H1 (cell line): ENCODE data around the gene SLC15A4. TPM values are rescaled to one million over a fixed set of nuclear protein-coding genes. Genes with fewer than 3 reads are reported as not detected.

Experiments used
- CTCF ChIA-PET: fragments of 300-600 bp; sonication (Branson Sonifier 250); formaldehyde crosslinking; loops from one replicate; lab custom pipeline; 2021; ENCODE audit not compliant: partially characterized antibody; lab: Charles Lee
- POLR2A ChIA-PET: fragments of 300-600 bp; sonication (Branson Sonifier 250); formaldehyde crosslinking; loops from one replicate; lab custom pipeline; 2021; ENCODE audit warnings: inconsistent platforms; ENCODE audit not compliant: partially characterized antibody; lab: Charles Lee
- DNase-seq, 2 experiments: peaks; one replicate each; pipeline versions ENCODE4 v3.0.0 to v3.0.0-alpha.2; 2010 to 2022; ENCODE audit warnings: low spot score in 2 of 2, low read depth in 1 of 2, mixed read lengths in 1 of 2
- FAIRE-seq: peaks from 2 replicates; lab custom pipeline; 2011; peaks lifted over from hg19 to GRCh38; lab: Jason Lieb, UNC
- H2AFZ ChIP-seq: 2 replicates; pipeline ENCODE4 v1.8.1; 2012; ENCODE audit warnings: low read length, inconsistent platforms
- H2AK5ac ChIP-seq: 2 replicates; pipeline ENCODE4 v1.6.1; 2013; ENCODE audit warnings: low read depth, low read length
- H2BK120ac ChIP-seq: replicated peaks from 2 replicates; pipeline ENCODE3; 2013; ENCODE audit warnings: low read depth, low read length, inconsistent platforms
- H2BK12ac ChIP-seq: 2 replicates; pipeline ENCODE4 v1.6.1; 2013; ENCODE audit warnings: low read depth, low read length
- H2BK15ac ChIP-seq: 2 replicates; pipeline ENCODE4 v1.6.1; 2013; ENCODE audit warnings: low read length
- H2BK20ac ChIP-seq: 2 replicates; pipeline ENCODE4 v1.6.1; 2013; ENCODE audit warnings: low read length
- H2BK5ac ChIP-seq: 2 replicates; pipeline ENCODE4 v1.6.1; 2013; ENCODE audit warnings: low read depth, low read length
- H3K14ac ChIP-seq: 2 replicates; pipeline ENCODE4 v1.6.1; 2013; ENCODE audit warnings: inconsistent platforms; ENCODE audit not compliant: insufficient read length
- H3K18ac ChIP-seq: 2 replicates; pipeline ENCODE4 v1.6.1; 2013; ENCODE audit warnings: low read length; ENCODE audit errors: extremely low read depth
- H3K23ac ChIP-seq: 2 replicates; pipeline ENCODE4 v1.6.1; 2013; ENCODE audit warnings: inconsistent platforms; ENCODE audit not compliant: insufficient read length
- H3K23me2 ChIP-seq: 2 replicates; pipeline ENCODE4 v1.6.1; 2013; ENCODE audit warnings: low read depth, low read length
- H3K27ac ChIP-seq: 2 replicates; pipeline ENCODE4 v1.6.1; 2011; ENCODE audit warnings: low read depth, low read length, inconsistent platforms
- H3K27me3 ChIP-seq, 4 experiments: replicated peaks in 1 of 4; 1 replicate in 1 of 4; 2 replicates in 3 of 4; pipeline versions ENCODE4 v1.6.1 to v1.8.1; 2011 to 2013; ENCODE audit warnings: low read length in 3 of 4, mild to moderate bottlenecking in 3 of 4, inconsistent platforms in 2 of 4, mixed read lengths in 2 of 4, moderate library complexity in 1 of 4; ENCODE audit not compliant: control insufficient read depth in 3 of 4, insufficient read depth in 3 of 4; ENCODE audit errors: extremely low read depth in 1 of 4
- H3K36me3 ChIP-seq, 4 experiments: 2 replicates each; pipeline versions ENCODE4 v1.6.1 to v1.8.1; 2011 to 2013; ENCODE audit warnings: mild to moderate bottlenecking in 4 of 4, low read length in 3 of 4, moderate library complexity in 2 of 4, control low read depth in 1 of 4, inconsistent platforms in 1 of 4; ENCODE audit not compliant: insufficient read depth in 4 of 4, control insufficient read depth in 2 of 4
- H3K4ac ChIP-seq: replicated peaks from 2 replicates; pipeline ENCODE3; 2013; ENCODE audit warnings: low read length, low read depth, mixed read lengths, inconsistent platforms; ENCODE audit not compliant: insufficient read length
- H3K4me1 ChIP-seq, 4 experiments: replicated peaks in 1 of 4; 1 replicate in 1 of 4; 2 replicates in 3 of 4; pipeline versions ENCODE4 v1.6.1 to v1.8.1; 2011 to 2013; ENCODE audit warnings: low read length in 3 of 4, inconsistent platforms in 2 of 4, mixed read lengths in 1 of 4; ENCODE audit not compliant: insufficient read depth in 4 of 4, control insufficient read depth in 3 of 4
- H3K4me2 ChIP-seq, 2 experiments: 2 replicates each; pipeline versions ENCODE4 v1.6.1 to v1.8.1; 2011 to 2013; ENCODE audit warnings: low read depth in 2 of 2, low read length in 2 of 2, control low read depth in 1 of 2, inconsistent platforms in 1 of 2, mild to moderate bottlenecking in 1 of 2; ENCODE audit not compliant: insufficient read depth in 1 of 2
- H3K4me3 ChIP-seq, 4 experiments: fragments of 200-600, 300-600 bp in 1 of 4; sonication (generic), shearing (Covaris generic), sonication (Bioruptor Twin) in 1 of 4; 2 replicates each; pipeline versions ENCODE4 v1.5.1 to v1.8.1; 2011 to 2016; ENCODE audit warnings: low read length in 4 of 4, low read depth in 3 of 4, control low read depth in 2 of 4, inconsistent platforms in 2 of 4, mild to moderate bottlenecking in 2 of 4, mixed read lengths in 1 of 4, moderate library complexity in 1 of 4; ENCODE audit not compliant: insufficient read depth in 2 of 4; ENCODE audit errors: extremely low read depth in 1 of 4
- H3K56ac ChIP-seq: replicated peaks from 2 replicates; pipeline ENCODE3; 2013; ENCODE audit warnings: low read depth, mild to moderate bottlenecking, mixed read lengths, low read length, inconsistent platforms; ENCODE audit not compliant: insufficient read length
- H3K79me1 ChIP-seq: 2 replicates; pipeline ENCODE4 v1.6.1; 2013; ENCODE audit warnings: low read depth, low read length, control low read depth
- H3K79me2 ChIP-seq, 2 experiments: 2 replicates each; pipeline versions ENCODE4 v1.6.1 to v1.8.1; 2012 to 2013; ENCODE audit warnings: low read length in 2 of 2, mild to moderate bottlenecking in 2 of 2, inconsistent platforms in 1 of 2; ENCODE audit not compliant: insufficient read depth in 2 of 2, control insufficient read depth in 1 of 2
- H3K9ac ChIP-seq, 4 experiments: replicated peaks in 1 of 4; 1 replicate in 1 of 4; 2 replicates in 3 of 4; pipeline versions ENCODE4 v1.6.1 to v1.8.1; 2011 to 2013; ENCODE audit warnings: low read depth in 3 of 4, low read length in 3 of 4, control low read depth in 2 of 4, mild to moderate bottlenecking in 2 of 4, moderate library complexity in 2 of 4, inconsistent platforms in 1 of 4; ENCODE audit errors: extremely low read depth in 1 of 4
- H3K9me3 ChIP-seq, 2 experiments: 2 replicates each; pipeline versions ENCODE4 v1.6.1 to v1.8.1; 2012 to 2013; ENCODE audit warnings: mild to moderate bottlenecking in 2 of 2, moderate library complexity in 2 of 2, control low read depth in 1 of 2, inconsistent platforms in 1 of 2, low read depth in 1 of 2, low read length in 1 of 2, mixed read lengths in 1 of 2; ENCODE audit not compliant: insufficient read depth in 2 of 2
- H4K20me1 ChIP-seq, 2 experiments: replicated peaks in 1 of 2; 2 replicates each; pipeline versions ENCODE3 to v1.8.1; 2011 to 2013; ENCODE audit warnings: inconsistent platforms in 2 of 2, low read length in 2 of 2, mild to moderate bottlenecking in 1 of 2; ENCODE audit not compliant: insufficient read depth in 2 of 2, control insufficient read depth in 1 of 2
- H4K5ac ChIP-seq: 2 replicates; pipeline ENCODE4 v1.6.1; 2013; ENCODE audit warnings: low read length, low read depth, mixed read lengths, inconsistent platforms; ENCODE audit not compliant: insufficient read length
- H4K8ac ChIP-seq: 2 replicates; pipeline ENCODE4 v1.8.0; 2013; ENCODE audit warnings: mild to moderate bottlenecking, moderate library complexity, low read length, inconsistent platforms; ENCODE audit not compliant: insufficient read depth; ENCODE audit errors: extremely low read depth
- H4K91ac ChIP-seq: replicated peaks from 2 replicates; pipeline ENCODE3; 2013; ENCODE audit warnings: low read length, mixed read lengths, inconsistent platforms; ENCODE audit not compliant: insufficient read length
- ATF3 ChIP-seq: IDR thresholded peaks from 2 replicates; pipeline ENCODE4 v1.6.1; 2011; ENCODE audit warnings: low read depth, mild to moderate bottlenecking, low read length; ENCODE audit not compliant: insufficient read depth
- BRCA1 ChIP-seq: IDR thresholded peaks from 2 replicates; pipeline ENCODE4 v1.6.1; 2012; ENCODE audit warnings: low read depth, low read length, improper control_type of control experiment
- CBX5 ChIP-seq: fragments of 300-800, 300-1000 bp; sonication (generic); IDR thresholded peaks from 2 replicates; pipeline ENCODE4 v1.7.1; 2016; ENCODE audit warnings: antibody characterized with exemption, low read length, low read depth
- CBX8 ChIP-seq: fragments of 300-800, 300-1000 bp; sonication (generic); IDR thresholded peaks from 2 replicates; pipeline ENCODE4 v1.7.1; 2016; ENCODE audit warnings: low read depth, low read length, borderline replicate concordance
- E2F6 ChIP-seq: IDR thresholded peaks from 2 replicates; pipeline ENCODE4 v1.6.1; 2012; ENCODE audit warnings: inconsistent platforms
- NRF1 ChIP-seq: IDR thresholded peaks from 2 replicates; pipeline ENCODE4 v1.6.1; 2011; ENCODE audit warnings: mild to moderate bottlenecking, low read depth, low read length, improper control_type of control experiment
- RAD21 ChIP-seq, 2 experiments: IDR thresholded peaks in 1 of 2; conservative IDR thresholded peaks in 1 of 2; 2 replicates each; pipeline ENCODE4 v1.6.1; 2011; ENCODE audit warnings: low read depth in 2 of 2, low read length in 2 of 2, improper control_type of control experiment in 1 of 2, inconsistent platforms in 1 of 2, mild to moderate bottlenecking in 1 of 2, moderate library complexity in 1 of 2
- SRF ChIP-seq: IDR thresholded peaks from 2 replicates; pipeline ENCODE4 v1.6.1; 2011; ENCODE audit warnings: mild to moderate bottlenecking, low read depth, low read length, moderate library complexity
- YY1 ChIP-seq: IDR thresholded peaks from 2 replicates; pipeline ENCODE4 v1.6.1; 2011; ENCODE audit warnings: low read depth, mild to moderate bottlenecking, low read length
- WGBS, 2 experiments: shearing (Covaris generic) in 1 of 2; methylation state at CpG; one replicate each; pipeline versions ENCODE4 v1.1.6 to v1.1.7; 2013 to 2015; ENCODE audit warnings: low lambda C conversion rate in 2 of 2, mixed read lengths in 2 of 2, inconsistent platforms in 1 of 2, low coverage in 1 of 2, missing lambda C conversion rate in 1 of 2; ENCODE audit not compliant: insufficient replicate concordance in 2 of 2, insufficient coverage in 1 of 2, insufficient read length in 1 of 2; ENCODE audit errors: extremely low coverage in 1 of 2, missing lambda C conversion rate in 1 of 2; 5-methylcytosine and 5-hydroxymethylcytosine counted together
- polyA plus RNA-seq, 7 experiments: library from polyadenylated mRNA; depleted of rRNA in 3 of 7; stranded (reverse) in 5 of 7; unstranded in 2 of 7; fragments of >200 nt in 5 of 7; fragments of 200-250 nt in 2 of 7; gene quantifications; 1 replicate in 5 of 7; 2 replicates in 1 of 7; 4 replicates in 1 of 7; pipeline versions ENCODE4 v1.2.1 to v1.2.3, GENCODE V29; 2011 to 2013; ENCODE audit warnings: missing spikeins in 2 of 7, mixed read lengths in 2 of 7
- total RNA-seq: library from RNA; stranded (reverse); fragmentation: NEBNext Ultra II Directional; extraction: Animal tissue kit (Norgen Biotek cat#: 25700); gene quantifications from 2 replicates; pipeline ENCODE4 v1.2.1, GENCODE V29; 2021
- TF ChIP-seq, protein P1 (sequence below), 3 experiments: IDR thresholded peaks; 1 replicate in 2 of 3; 2 replicates in 1 of 3; pipeline versions ENCODE4 v1.5.1 to v1.6.1; 2011; ENCODE audit warnings: low read length in 3 of 3, mild to moderate bottlenecking in 3 of 3, inconsistent platforms in 2 of 3, low read depth in 1 of 3, moderate library complexity in 1 of 3; ENCODE audit not compliant: insufficient read depth in 1 of 3; ENCODE audit errors: control extremely low read depth in 1 of 3

Gene SLC15A4
- total and polyA plus RNA-seq, 2 of the 8 experiments (the other 6 are each of a cell fraction or from before 2014, with no cell fraction given) = 22.7 to 26.6 TPM

DNA sequence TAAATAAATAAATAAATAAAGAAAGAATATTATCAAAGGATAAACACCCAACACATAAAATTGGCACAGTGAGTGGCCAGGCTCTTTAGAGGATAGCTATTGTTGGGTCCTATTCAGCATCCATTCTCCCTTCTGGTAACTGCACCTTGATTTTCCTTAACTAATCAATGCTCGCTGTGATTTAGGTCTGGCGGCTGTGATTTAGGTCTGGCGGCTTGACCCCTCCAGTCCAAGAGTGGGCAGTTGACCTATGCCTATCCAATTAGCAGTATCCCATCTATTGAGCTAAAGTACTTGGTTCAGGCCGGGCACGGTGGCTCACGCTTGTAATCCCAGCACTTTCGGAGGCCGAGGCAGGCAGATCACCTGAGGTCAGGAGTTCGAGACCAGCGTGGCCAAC is 9.7 kb upstream of the SLC15A4 start:
- DNase-seq (no peak), FAIRE-seq (no peak)
- Histone ChIP-seq H2BK12ac (no peak overlapping the region), H3K36me3 (no peaks in the 10 kb centered on the region), H4K5ac (no peak overlapping the region), H3K4ac (no peak overlapping the region), H3K4me1 (no peaks in the 10 kb centered on the region), H3K79me1 (no peaks in the 10 kb centered on the region), H3K18ac (no peak overlapping the region), H2AFZ (no peak overlapping the region), H4K8ac (no peak overlapping the region), H3K27me3 (no peaks in the 10 kb centered on the region), H2AK5ac (no peak overlapping the region), H2BK120ac (no peak overlapping the region), H4K91ac (no peak overlapping the region), H3K27ac (no peak overlapping the region), H3K79me2 (no peaks in the 10 kb centered on the region), H2BK20ac (no peak overlapping the region), H3K4me2 (no peak overlapping the region), H2BK5ac (no peak overlapping the region), H3K9ac (no peak overlapping the region), H2BK15ac (no peak overlapping the region), H3K23ac (no peak overlapping the region), H3K23me2 (no peaks in the 10 kb centered on the region), H3K9me3 (no peaks in the 10 kb centered on the region), H3K4me3 (no peak overlapping the region), H3K56ac (no peak overlapping the region), H4K20me1 (no peaks in the 10 kb centered on the region), H3K14ac (no peak overlapping the region)
- 95% methylated on average over 10 of the region's 10 CpGs; no CpG with 5 or more reads in 1 of the 2 experiments for WGBS, 2 experiments
- CTCF ChIA-PET = interaction anchor here (1.1 to 1.8 kb wide), 2 partner anchors 9 to 51 kb away, joined by 4 to 5 read pairs; partner anchors contain the start of gene SLC15A4
- POLR2A ChIA-PET = interaction anchor here (0.7 to 2.2 kb wide), 3 partner anchors 9 to 226 kb away, joined by 3 to 14 read pairs (median 3); partner anchors contain the start of gene SLC15A4
- TF ChIP-seq RAD21 (IDR thresholded peaks at IDR 0.05 in 1 of 2, conservative IDR thresholded peaks at IDR 0.05 in 1 of 2; ENCODE audit: low read depth in 2 of 2, low read length in 2 of 2) (no peak), CBX5 (no peak), NRF1 (no peak), SRF (no peak), YY1 (no peak), ATF3 (no peak), BRCA1 (no peak), CBX8 (no peak), E2F6 (no peak)
- TF ChIP-seq, protein P1, sequence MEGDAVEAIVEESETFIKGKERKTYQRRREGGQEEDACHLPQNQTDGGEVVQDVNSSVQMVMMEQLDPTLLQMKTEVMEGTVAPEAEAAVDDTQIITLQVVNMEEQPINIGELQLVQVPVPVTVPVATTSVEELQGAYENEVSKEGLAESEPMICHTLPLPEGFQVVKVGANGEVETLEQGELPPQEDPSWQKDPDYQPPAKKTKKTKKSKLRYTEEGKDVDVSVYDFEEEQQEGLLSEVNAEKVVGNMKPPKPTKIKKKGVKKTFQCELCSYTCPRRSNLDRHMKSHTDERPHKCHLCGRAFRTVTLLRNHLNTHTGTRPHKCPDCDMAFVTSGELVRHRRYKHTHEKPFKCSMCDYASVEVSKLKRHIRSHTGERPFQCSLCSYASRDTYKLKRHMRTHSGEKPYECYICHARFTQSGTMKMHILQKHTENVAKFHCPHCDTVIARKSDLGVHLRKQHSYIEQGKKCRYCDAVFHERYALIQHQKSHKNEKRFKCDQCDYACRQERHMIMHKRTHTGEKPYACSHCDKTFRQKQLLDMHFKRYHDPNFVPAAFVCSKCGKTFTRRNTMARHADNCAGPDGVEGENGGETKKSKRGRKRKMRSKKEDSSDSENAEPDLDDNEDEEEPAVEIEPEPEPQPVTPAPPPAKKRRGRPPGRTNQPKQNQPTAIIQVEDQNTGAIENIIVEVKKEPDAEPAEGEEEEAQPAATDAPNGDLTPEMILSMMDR (IDR thresholded peaks at IDR 0.05; ENCODE audit: control extremely low read depth in 1 of 3, insufficient read depth in 1 of 3, low read depth in 1 of 3, low read length in 3 of 3) = no peak
